GM23338 (cell line): ENCODE data around the gene GPR3.

Experiments used
- CREB1 ChIP-seq: fragments of 250-450 bp; sonication (Bioruptor Pico); IDR thresholded peaks from 2 replicates; pipeline ENCODE4 v1.5.0; 2020; ENCODE audit warnings: low read depth, mild to moderate bottlenecking, moderate library complexity
- CTCF ChIP-seq, 2 experiments: fragments of 200-600 bp in 1 of 2; sonication (generic) in 1 of 2; conservative IDR thresholded peaks; 2 replicates each; pipeline versions ENCODE4 v1.5.1 to v1.6.1; 2016 to 2017; ENCODE audit warnings: antibody characterized with exemption in 2 of 2, low read depth in 2 of 2, mild to moderate bottlenecking in 2 of 2, moderate library complexity in 1 of 2
- ETS1 ChIP-seq: IDR thresholded peaks from 2 replicates; pipeline ENCODE4 v1.6.1; 2016; ENCODE audit warnings: antibody characterized with exemption
- EZH2 ChIP-seq: fragments of 200-600 bp; sonication (generic); IDR thresholded peaks from one replicate; pipeline ENCODE4 v1.8.0; 2017; ENCODE audit warnings: antibody characterized with exemption, mild to moderate bottlenecking, low read depth; ENCODE audit not compliant: unreplicated experiment
- EZH2phosphoT487 ChIP-seq: fragments of 200-600 bp; sonication (generic); IDR thresholded peaks from one replicate; pipeline ENCODE4 v1.8.1; 2018; ENCODE audit warnings: antibody characterized with exemption; ENCODE audit not compliant: unreplicated experiment
- JUNB ChIP-seq: IDR thresholded peaks from one replicate; pipeline ENCODE4 v1.6.1; 2016; ENCODE audit warnings: antibody characterized with exemption; ENCODE audit not compliant: unreplicated experiment
- POLR2AphosphoS5 ChIP-seq: IDR thresholded peaks from 2 replicates; pipeline ENCODE4 v1.6.1; 2016; ENCODE audit warnings: antibody characterized with exemption, low read depth
- REST ChIP-seq: IDR thresholded peaks from one replicate; pipeline ENCODE4 v1.6.1; 2018; ENCODE audit warnings: antibody characterized with exemption; ENCODE audit not compliant: unreplicated experiment
- STAT1 ChIP-seq: IDR thresholded peaks from one replicate; pipeline ENCODE4 v1.6.1; 2016; ENCODE audit warnings: antibody characterized with exemption; ENCODE audit not compliant: unreplicated experiment

GRCh38 chr1:27381969-27382762 lies 10.3 kb upstream of the GPR3 start:
- TF ChIP-seq REST (no peak), CTCF (conservative IDR thresholded peaks at IDR 0.05; ENCODE audit: low read depth in 2 of 2) (no peak), EZH2 (no peak), POLR2AphosphoS5 (no peak), EZH2phosphoT487 (no peak), JUNB (no peak), STAT1 (no peak), ETS1 (no peak), CREB1 (CRISPR knock-in tag) (no peak)
